ENCODE data around the gene EFCAB6. TPM values are rescaled to one million over a fixed set of nuclear protein-coding genes. Genes with fewer than 3 reads are reported as not detected.

Gene EFCAB6
- total and polyA plus RNA-seq, 10 of the 15 experiments (the other 5 are each of a cell fraction or from before 2014, with no cell fraction given): 0.05 to 0.42 (median 0.19) TPM

GRCh38 chr22:43535741-43536140, 276.4 kb downstream of the EFCAB6 start:
- Histone ChIP-seq H3K79me2 (ENCODE audit: control insufficient read depth, insufficient read depth, low read length) (no peaks in the 10 kb centered on the region), H3K4me2 (ENCODE audit: control insufficient read depth, insufficient read depth) (no peak overlapping the region), H3K27me3 (replicated peaks in 1 of 2; ENCODE audit: control insufficient read depth in 2 of 2, insufficient read depth in 2 of 2, low read length in 1 of 2) (no peaks in the 10 kb centered on the region; a peak in 1 of 4 replicates), H4K20me1 (ENCODE audit: control insufficient read depth, insufficient read depth) (no peaks in the 10 kb centered on the region), H3K27ac (ENCODE audit: control insufficient read depth, insufficient read depth) (no peak overlapping the region), H3K36me3 (ENCODE audit: control insufficient read depth in 2 of 2, insufficient read depth in 2 of 2, low read length in 1 of 2) (no peaks in the 10 kb centered on the region), H2AFZ (ENCODE audit: control insufficient read depth, low read depth, low read length) (no peak overlapping the region), H3K9me3 (replicated peaks; ENCODE audit: control insufficient read depth, insufficient read depth, low read length) (no peaks in the 10 kb centered on the region), H3K9ac (ENCODE audit: control insufficient read depth, insufficient read depth, low read length) (no peak overlapping the region), H3K4me3 (no peak overlapping the region), H3K4me1 (ENCODE audit: control insufficient read depth, insufficient read depth, low read length) (no peaks in the 10 kb centered on the region)
- FAIRE-seq (no peak), DNase-seq (ENCODE audit: low read depth, low spot score) (no peak), ATAC-seq (no peak)
- CTCF ChIA-PET: no interaction called here
- BruUV-seq (replicated peaks): no TSS peak
- intact Hi-C loops (cut with micrococcal nuclease; ENCODE audit: unreplicated experiment): no loop called here
- TF ChIP-seq POU2F2 (IDR thresholded peaks at IDR 0.05; ENCODE audit: borderline replicate concordance, low read depth, low read length) (no peak), PAX8 (IDR thresholded peaks at IDR 0.05) (no peak), KLF5 (IDR thresholded peaks at IDR 0.05; ENCODE audit: partially characterized antibody) (no peak), NR2C2 (IDR thresholded peaks at IDR 0.05; ENCODE audit: borderline replicate concordance, control insufficient read depth, insufficient read length, low read depth) (no peak), CBX3 (IDR thresholded peaks at IDR 0.05; ENCODE audit: borderline replicate concordance, low read depth) (no peak), GATAD2B (conservative IDR thresholded peaks at IDR 0.05; ENCODE audit: low read depth) (no peak), CHD4 (IDR thresholded peaks at IDR 0.05) (no peak), NRF1 (conservative IDR thresholded peaks at IDR 0.05; ENCODE audit: low read depth, low read length) (no peak), IKZF1 (conservative IDR thresholded peaks at IDR 0.05) (no peak), SREBF1 (IDR thresholded peaks at IDR 0.05; ENCODE audit: low read length) (no peak), STAT1 (conservative IDR thresholded peaks at IDR 0.05) (no peak), WRNIP1 (IDR thresholded peaks at IDR 0.05; ENCODE audit: borderline replicate concordance, low read depth, low read length) (no peak)
- RAD21 ChIA-PET (ENCODE audit: unreplicated experiment): no interaction called here
- POLR2A ChIA-PET: no interaction called here
- SMC1A ChIA-PET (ENCODE audit: uncharacterized antibody, unreplicated experiment): no interaction called here
- WGBS (ENCODE audit: insufficient coverage, insufficient replicate concordance, low lambda C conversion rate, missing lambda C conversion rate): 10% methylated on average over 5 of the region's 5 CpGs
- in situ Hi-C loops (cut with MboI): no loop called here

Measured in GM12878 (cell line).